ENCODE measurements around the gene NSFL1C. TPM values are rescaled to one million over a fixed set of nuclear protein-coding genes. Genes with fewer than 3 reads are reported as not detected.
"Not testable (repeated sequence)": the region's sequence is repeated elsewhere in the genome, so short reads cannot be mapped to it uniquely, and the experiment has no call there.

NSFL1C gene
- total RNA-seq, 1 donor = 30.0 TPM

DNA sequence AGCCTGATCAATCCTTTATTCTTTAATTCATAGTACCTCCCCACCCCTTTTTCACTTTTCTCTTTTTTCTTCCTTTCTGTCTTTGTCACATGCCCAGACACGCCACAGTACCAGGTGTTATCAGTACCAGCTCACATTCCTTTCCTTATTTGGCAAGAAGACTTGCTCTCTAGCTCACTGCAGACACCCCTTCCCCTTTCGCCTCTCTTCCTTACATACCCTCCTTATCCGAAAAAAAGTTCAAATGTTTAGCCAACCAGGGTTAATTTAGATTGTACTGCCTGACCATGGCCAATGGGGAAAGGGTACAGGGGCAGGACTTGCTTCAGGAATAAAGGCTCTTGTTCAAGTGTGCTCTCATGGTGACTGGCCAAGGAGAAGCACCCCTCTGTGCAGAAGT, 33.8 kb upstream of the NSFL1C start:
- H4K20me1 ChIP-seq (ENCODE audit: insufficient read depth, low read length) = no peaks in the 10 kb centered on the region
- peaks cover 28% of the 10 kb centered on the region for H3K27me3 ChIP-seq (ENCODE audit: insufficient read depth, low read length)
- H3K36me3 ChIP-seq (ENCODE audit: insufficient read depth, low read length) = no peaks in the 10 kb centered on the region
- TF ChIP-seq, protein P1, sequence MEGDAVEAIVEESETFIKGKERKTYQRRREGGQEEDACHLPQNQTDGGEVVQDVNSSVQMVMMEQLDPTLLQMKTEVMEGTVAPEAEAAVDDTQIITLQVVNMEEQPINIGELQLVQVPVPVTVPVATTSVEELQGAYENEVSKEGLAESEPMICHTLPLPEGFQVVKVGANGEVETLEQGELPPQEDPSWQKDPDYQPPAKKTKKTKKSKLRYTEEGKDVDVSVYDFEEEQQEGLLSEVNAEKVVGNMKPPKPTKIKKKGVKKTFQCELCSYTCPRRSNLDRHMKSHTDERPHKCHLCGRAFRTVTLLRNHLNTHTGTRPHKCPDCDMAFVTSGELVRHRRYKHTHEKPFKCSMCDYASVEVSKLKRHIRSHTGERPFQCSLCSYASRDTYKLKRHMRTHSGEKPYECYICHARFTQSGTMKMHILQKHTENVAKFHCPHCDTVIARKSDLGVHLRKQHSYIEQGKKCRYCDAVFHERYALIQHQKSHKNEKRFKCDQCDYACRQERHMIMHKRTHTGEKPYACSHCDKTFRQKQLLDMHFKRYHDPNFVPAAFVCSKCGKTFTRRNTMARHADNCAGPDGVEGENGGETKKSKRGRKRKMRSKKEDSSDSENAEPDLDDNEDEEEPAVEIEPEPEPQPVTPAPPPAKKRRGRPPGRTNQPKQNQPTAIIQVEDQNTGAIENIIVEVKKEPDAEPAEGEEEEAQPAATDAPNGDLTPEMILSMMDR (IDR thresholded peaks at IDR 0.05; ENCODE audit: extremely low read depth, low read depth, low read length) = no peak
- H3K27ac ChIP-seq (ENCODE audit: low read depth, low read length) = no peak overlapping the region
- peaks cover 4% of the 10 kb centered on the region for H3K4me1 ChIP-seq (ENCODE audit: insufficient read depth, low read length)
- no peak overlapping the region for H2AFZ ChIP-seq (ENCODE audit: low read length)
- H3K9me3 ChIP-seq (ENCODE audit: low read depth, low read length) = no peaks in the 10 kb centered on the region
- no peak overlapping the region for H3K4me2 ChIP-seq (ENCODE audit: insufficient read depth, low read length)
- DNase-seq (ENCODE audit: insufficient read length, low spot score, missing footprints) = no peak
- no peaks in the 10 kb centered on the region for H3K79me2 ChIP-seq (ENCODE audit: insufficient read depth, low read length)
- no peak overlapping the region for H3K4me3 ChIP-seq (ENCODE audit: insufficient read depth, low read length)

DNA sequence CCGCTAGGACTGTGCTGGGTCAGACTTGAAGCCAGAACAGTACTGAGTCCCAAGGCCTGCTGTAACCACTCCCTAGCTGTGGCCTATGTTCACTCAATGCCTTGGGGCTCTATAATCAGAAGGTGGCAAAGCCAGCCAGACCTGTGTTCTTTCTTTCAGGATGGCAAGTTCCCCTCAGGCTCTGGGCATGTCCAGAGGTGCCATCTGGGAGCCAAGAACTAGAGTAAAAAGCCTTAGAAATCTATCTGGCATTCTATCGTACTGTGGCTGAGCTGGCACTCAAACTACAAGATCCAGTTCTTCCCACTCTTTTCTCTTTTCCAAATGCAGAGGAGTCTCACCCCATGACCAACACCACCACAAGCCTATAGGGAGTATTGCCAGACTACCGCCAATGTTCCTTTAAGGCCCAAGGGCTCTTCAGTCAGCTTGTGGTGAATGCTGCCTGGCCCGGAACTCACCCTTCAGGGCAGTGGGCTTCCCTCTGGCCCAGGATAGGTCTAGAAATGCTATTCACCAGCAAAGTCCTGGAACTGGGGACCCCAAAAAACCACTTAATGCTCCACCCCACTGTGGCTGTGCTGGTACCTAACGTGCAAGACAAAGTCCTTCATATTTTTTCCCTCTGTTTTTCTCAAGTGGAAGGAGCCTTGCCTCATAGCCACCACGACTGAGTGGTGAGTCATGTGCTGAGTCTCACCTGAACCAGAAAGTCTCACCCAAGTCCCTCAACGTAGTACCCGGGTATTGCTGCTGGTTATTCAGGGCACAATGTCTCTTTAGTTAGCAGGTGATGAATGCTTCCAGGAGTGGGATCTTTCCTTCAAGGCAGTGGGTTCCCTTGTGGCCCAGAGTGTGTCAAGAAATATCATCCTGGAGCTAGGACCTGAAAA, 33.1 kb upstream of the NSFL1C start:
- Histone ChIP-seq H3K36me3 (ENCODE audit: insufficient read depth, low read length) (no peaks in the 10 kb centered on the region), H3K27ac (ENCODE audit: low read depth, low read length) (no peak overlapping the region), H3K79me2 (ENCODE audit: insufficient read depth, low read length) (no peaks in the 10 kb centered on the region), H3K4me1 (ENCODE audit: insufficient read depth, low read length) (no peaks in the 10 kb centered on the region), H3K9me3 (ENCODE audit: low read depth, low read length) (no peaks in the 10 kb centered on the region), H2AFZ (ENCODE audit: low read length) (no peak overlapping the region), H4K20me1 (ENCODE audit: insufficient read depth, low read length) (no peaks in the 10 kb centered on the region), H3K4me3 (ENCODE audit: insufficient read depth, low read length) (no peak overlapping the region), H3K4me2 (ENCODE audit: insufficient read depth, low read length) (no peak overlapping the region), H3K27me3 (ENCODE audit: insufficient read depth, low read length) (peaks cover 34% of the 10 kb centered on the region)
- DNase-seq (ENCODE audit: insufficient read length, low spot score, missing footprints) = no peak
- TF ChIP-seq, protein P1 (IDR thresholded peaks at IDR 0.05; ENCODE audit: extremely low read depth, low read depth, low read length) = no peak

DNA sequence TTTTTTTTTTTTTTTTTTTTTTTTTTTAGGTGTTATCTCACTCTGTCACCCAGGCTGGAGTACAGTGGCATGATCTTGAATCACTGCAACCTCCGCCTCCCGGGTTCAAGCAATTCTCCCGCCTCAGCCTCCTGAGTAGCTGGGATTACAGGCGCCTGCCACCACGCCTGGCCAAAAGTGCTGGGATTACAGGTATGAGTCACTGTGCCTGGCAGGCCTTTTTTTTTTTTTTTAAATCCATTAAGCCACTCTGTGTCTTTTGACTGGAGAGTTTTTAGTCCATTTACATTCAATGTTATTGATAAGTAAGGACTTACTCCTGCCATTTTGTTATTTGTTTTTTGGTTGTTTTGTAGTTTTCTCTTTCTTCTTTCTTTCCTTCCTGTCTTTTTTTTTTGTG, 30.7 kb upstream of the NSFL1C start:
- not testable (repeated sequence) for H3K36me3 ChIP-seq (ENCODE audit: insufficient read depth, low read length); H3K4me1 ChIP-seq (ENCODE audit: insufficient read depth, low read length); H3K4me2 ChIP-seq (ENCODE audit: insufficient read depth, low read length); H3K4me3 ChIP-seq (ENCODE audit: insufficient read depth, low read length); H3K9me3 ChIP-seq (ENCODE audit: low read depth, low read length); DNase-seq (ENCODE audit: insufficient read length, low spot score, missing footprints); H3K27ac ChIP-seq (ENCODE audit: low read depth, low read length); H3K79me2 ChIP-seq (ENCODE audit: insufficient read depth, low read length); H4K20me1 ChIP-seq (ENCODE audit: insufficient read depth, low read length); H2AFZ ChIP-seq (ENCODE audit: low read length)
- H3K27me3 ChIP-seq (ENCODE audit: insufficient read depth, low read length) = peaks cover 55% of the 10 kb centered on the region

DNA sequence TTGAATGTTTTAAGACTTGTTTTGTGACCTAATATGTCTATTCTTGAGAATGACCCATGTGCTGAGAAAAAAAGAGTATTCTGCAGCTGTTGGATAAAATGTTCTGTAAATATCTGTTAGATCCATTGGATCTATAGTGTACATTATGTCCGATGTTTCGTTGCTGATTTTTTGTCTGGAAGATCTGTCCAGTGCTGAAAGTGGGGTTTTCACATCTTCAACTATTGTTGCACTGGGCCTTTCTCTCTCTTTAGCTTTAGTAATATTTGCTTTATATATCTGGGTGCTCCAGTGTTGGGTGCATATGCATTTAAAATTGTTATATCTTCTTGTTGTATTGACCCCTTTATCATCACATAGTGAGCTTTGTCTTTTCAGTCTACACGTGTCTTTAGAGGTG, 30.3 kb upstream of the NSFL1C start:
- H3K27me3 ChIP-seq (ENCODE audit: insufficient read depth, low read length) = peaks cover 55% of the 10 kb centered on the region
- DNase-seq (ENCODE audit: insufficient read length, low spot score, missing footprints) = no peak
- H3K79me2 ChIP-seq (ENCODE audit: insufficient read depth, low read length) = no peaks in the 10 kb centered on the region
- TF ChIP-seq, protein P1 (IDR thresholded peaks at IDR 0.05; ENCODE audit: extremely low read depth, low read depth, low read length) = no peak
- no peak overlapping the region for H3K4me2 ChIP-seq (ENCODE audit: insufficient read depth, low read length)
- no peaks in the 10 kb centered on the region for H4K20me1 ChIP-seq (ENCODE audit: insufficient read depth, low read length)
- H3K4me1 ChIP-seq (ENCODE audit: insufficient read depth, low read length) = no peaks in the 10 kb centered on the region
- H2AFZ ChIP-seq (ENCODE audit: low read length) = no peak overlapping the region
- no peak overlapping the region for H3K27ac ChIP-seq (ENCODE audit: low read depth, low read length)
- no peaks in the 10 kb centered on the region for H3K36me3 ChIP-seq (ENCODE audit: insufficient read depth, low read length)
- no peak overlapping the region for H3K4me3 ChIP-seq (ENCODE audit: insufficient read depth, low read length)
- no peaks in the 10 kb centered on the region for H3K9me3 ChIP-seq (ENCODE audit: low read depth, low read length)

Measured in osteoblast (primary cell).